C4-2B (cell line): ENCODE data around the gene TMA16.

Source experiments
- ZFX ChIP-seq: fragments of 450-650 bp; IDR thresholded peaks from 2 replicates; pipeline ENCODE4 v1.6.1; 2017
- TF ChIP-seq, protein P1 (sequence below): fragments of 450-650 bp; conservative IDR thresholded peaks from 2 replicates; pipeline ENCODE4 v1.5.1; 2017; ENCODE audit warnings: mild to moderate bottlenecking

DNA sequence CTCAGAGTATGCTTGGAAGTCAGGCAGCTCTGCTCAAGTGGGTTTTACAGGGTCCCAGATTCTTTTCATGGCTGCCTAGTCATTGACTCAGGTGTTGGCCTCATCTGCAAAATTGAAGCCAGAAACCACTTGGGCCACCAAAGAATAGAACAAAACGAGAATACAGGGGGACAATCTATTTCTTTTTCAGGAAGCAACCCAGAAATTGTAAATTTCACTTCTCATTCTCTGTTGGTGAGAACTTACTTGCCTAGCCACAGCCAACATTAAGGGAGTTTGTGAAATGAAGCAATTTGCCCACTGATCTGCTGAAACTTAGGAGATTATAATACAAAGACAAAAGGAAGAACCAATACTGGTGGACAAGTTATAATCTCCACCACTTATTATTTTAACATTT, 12.3 kb upstream of the TMA16 start:
- TF ChIP-seq, protein P1, sequence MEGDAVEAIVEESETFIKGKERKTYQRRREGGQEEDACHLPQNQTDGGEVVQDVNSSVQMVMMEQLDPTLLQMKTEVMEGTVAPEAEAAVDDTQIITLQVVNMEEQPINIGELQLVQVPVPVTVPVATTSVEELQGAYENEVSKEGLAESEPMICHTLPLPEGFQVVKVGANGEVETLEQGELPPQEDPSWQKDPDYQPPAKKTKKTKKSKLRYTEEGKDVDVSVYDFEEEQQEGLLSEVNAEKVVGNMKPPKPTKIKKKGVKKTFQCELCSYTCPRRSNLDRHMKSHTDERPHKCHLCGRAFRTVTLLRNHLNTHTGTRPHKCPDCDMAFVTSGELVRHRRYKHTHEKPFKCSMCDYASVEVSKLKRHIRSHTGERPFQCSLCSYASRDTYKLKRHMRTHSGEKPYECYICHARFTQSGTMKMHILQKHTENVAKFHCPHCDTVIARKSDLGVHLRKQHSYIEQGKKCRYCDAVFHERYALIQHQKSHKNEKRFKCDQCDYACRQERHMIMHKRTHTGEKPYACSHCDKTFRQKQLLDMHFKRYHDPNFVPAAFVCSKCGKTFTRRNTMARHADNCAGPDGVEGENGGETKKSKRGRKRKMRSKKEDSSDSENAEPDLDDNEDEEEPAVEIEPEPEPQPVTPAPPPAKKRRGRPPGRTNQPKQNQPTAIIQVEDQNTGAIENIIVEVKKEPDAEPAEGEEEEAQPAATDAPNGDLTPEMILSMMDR = no peak
- no peak for TF ChIP-seq ZFX
